SK-N-SH (cell line): Measurements from ENCODE around the gene HYAL3. TPM values are rescaled to one million over a fixed set of nuclear protein-coding genes. Genes with fewer than 3 reads are reported as not detected.
"Not testable (repeated sequence)": the region's sequence is repeated elsewhere in the genome, so short reads cannot be mapped to it uniquely, and the experiment has no call there.

Experiments
- CTCF ChIA-PET: fragments of 300-600, 350-600 bp; formaldehyde crosslinking; extraction: SDS; loops from one replicate; lab custom pipeline; 2021; lab: Yijun Ruan, JAX
- POLR2A ChIA-PET: fragments of 350-600 bp; sonication (Branson Sonifier 250); formaldehyde crosslinking; extraction: SDS; loops from one replicate; lab custom pipeline; 2020; ENCODE audit warnings: antibody characterized with exemption, inconsistent platforms; lab: Yijun Ruan, JAX
- DNase-seq: peaks from one replicate; pipeline ENCODE4 v3.0.0; 2012
- H2AFZ ChIP-seq: fragments of 200-600 bp; sonication (generic); 2 replicates; pipeline ENCODE4 v1.8.1; 2016; ENCODE audit warnings: antibody characterized with exemption, mild to moderate bottlenecking, low read depth
- H3F3A ChIP-seq: fragments of 200-600 bp; sonication (generic); replicated peaks from 2 replicates; pipeline ENCODE3; 2016; ENCODE audit warnings: antibody characterized with exemption, mild to moderate bottlenecking; ENCODE audit not compliant: insufficient read depth
- H3K27ac ChIP-seq, 2 experiments: fragments of 200-500 bp in 1 of 2; fragments of 200-600 bp in 1 of 2; sonication (Bioruptor generic) in 1 of 2; sonication (generic), shearing (Covaris generic) in 1 of 2; 2 replicates each; pipeline versions ENCODE4 v1.5.1 to v1.6.1; 2014 to 2016; ENCODE audit warnings: low read depth in 2 of 2, inconsistent platforms in 1 of 2, low read length in 1 of 2, mild to moderate bottlenecking in 1 of 2, mixed read lengths in 1 of 2
- H3K27me3 ChIP-seq: fragments of 200-600 bp; sonication (generic), shearing (Covaris generic); 2 replicates; pipeline ENCODE4 v1.6.1; 2016; ENCODE audit warnings: mixed run types; ENCODE audit not compliant: insufficient read depth
- H3K36me3 ChIP-seq, 2 experiments: fragments of 200-500 bp in 1 of 2; fragments of 200-600 bp in 1 of 2; sonication (Bioruptor generic) in 1 of 2; sonication (generic) in 1 of 2; replicated peaks in 1 of 2; 2 replicates each; pipeline versions ENCODE3 to v1.5.1; 2014 to 2016; ENCODE audit warnings: low read length in 1 of 2, mild to moderate bottlenecking in 1 of 2; ENCODE audit not compliant: insufficient read depth in 2 of 2, control insufficient read depth in 1 of 2
- H3K4me1 ChIP-seq, 2 experiments: fragments of 200-500 bp in 1 of 2; fragments of 200-600 bp in 1 of 2; sonication (Bioruptor generic) in 1 of 2; sonication (generic), shearing (Covaris generic) in 1 of 2; 2 replicates each; pipeline versions ENCODE4 v1.5.1 to v1.6.1; 2014 to 2016; ENCODE audit warnings: low read depth in 1 of 2, low read length in 1 of 2, mixed run types in 1 of 2; ENCODE audit not compliant: insufficient read depth in 2 of 2, control insufficient read depth in 1 of 2
- H3K4me2 ChIP-seq: fragments of 200-600 bp; sonication (generic), shearing (Covaris generic); 2 replicates; pipeline ENCODE4 v1.6.1; 2017; ENCODE audit warnings: mixed run types
- H3K4me3 ChIP-seq, 2 experiments: fragments of 200-500 bp in 1 of 2; fragments of 200-600 bp in 1 of 2; sonication (Bioruptor generic) in 1 of 2; sonication (generic), shearing (Covaris generic) in 1 of 2; 2 replicates each; pipeline versions ENCODE4 v1.5.1 to v1.8.1; 2014 to 2016; ENCODE audit warnings: low read depth in 2 of 2, inconsistent platforms in 1 of 2, low read length in 1 of 2, mild to moderate bottlenecking in 1 of 2, mixed read lengths in 1 of 2, moderate library complexity in 1 of 2
- H3K79me2 ChIP-seq: fragments of 200-600 bp; sonication (generic); 2 replicates; pipeline ENCODE4 v1.8.1; 2017; ENCODE audit warnings: mild to moderate bottlenecking; ENCODE audit not compliant: insufficient read depth
- H3K9ac ChIP-seq: fragments of 200-600 bp; sonication (generic); 2 replicates; pipeline ENCODE4 v1.6.1; 2017; ENCODE audit warnings: mixed run types
- H3K9me2 ChIP-seq: fragments of 200-600 bp; sonication (generic); 2 replicates; pipeline ENCODE4 v1.6.1; 2017; ENCODE audit warnings: mixed run types
- H3K9me3 ChIP-seq: fragments of 200-600 bp; sonication (generic); 2 replicates; pipeline ENCODE4 v1.6.1; 2017; ENCODE audit warnings: mixed run types, mild to moderate bottlenecking, moderate library complexity
- H4K20me1 ChIP-seq: fragments of 200-600 bp; sonication (generic); 2 replicates; pipeline ENCODE4 v1.6.1; 2017; ENCODE audit warnings: mild to moderate bottlenecking, mixed run types; ENCODE audit not compliant: insufficient read depth
- CHD2 ChIP-seq: fragments of 150-350 bp; IDR thresholded peaks from 2 replicates; pipeline ENCODE4 v1.6.1; 2018; ENCODE audit warnings: low read length; ENCODE audit not compliant: partially characterized antibody
- EZH2phosphoT487 ChIP-seq: fragments of 200-600 bp; sonication (generic); IDR thresholded peaks from 2 replicates; pipeline ENCODE4 v1.6.1; 2017; ENCODE audit warnings: low read depth, mixed run types, mild to moderate bottlenecking, antibody characterized with exemption, moderate library complexity, borderline replicate concordance
- FOSL2 ChIP-seq: IDR thresholded peaks from 2 replicates; pipeline ENCODE4 v1.4.0; 2012; ENCODE audit warnings: low read depth, mild to moderate bottlenecking, moderate library complexity, borderline replicate concordance
- FOXM1 ChIP-seq: IDR thresholded peaks from 2 replicates; pipeline ENCODE4 v1.4.0; 2012; ENCODE audit warnings: low read depth, mild to moderate bottlenecking
- MEF2A ChIP-seq: IDR thresholded peaks from 2 replicates; pipeline ENCODE4 v1.4.0; 2012; ENCODE audit warnings: low read depth, borderline replicate concordance
- MXI1 ChIP-seq: IDR thresholded peaks from 2 replicates; pipeline ENCODE4 v1.6.1; 2012; ENCODE audit warnings: mild to moderate bottlenecking, low read depth, low read length, improper control_type of control experiment
- NRF1 ChIP-seq: IDR thresholded peaks from 2 replicates; pipeline ENCODE4 v1.6.1; 2012; ENCODE audit warnings: low read depth, mild to moderate bottlenecking, low read length
- SIN3A ChIP-seq: IDR thresholded peaks from 2 replicates; pipeline ENCODE4 v1.6.1; 2012; ENCODE audit warnings: low read depth, mild to moderate bottlenecking, low read length, moderate library complexity, borderline replicate concordance
- WGBS: methylation state at CpG from one replicate; pipeline ENCODE4 v1.1.6; 2017; ENCODE audit warnings: low lambda C conversion rate; 5-methylcytosine and 5-hydroxymethylcytosine counted together
- polyA plus RNA-seq, 3 experiments: library from polyadenylated mRNA; depleted of rRNA; stranded (reverse); fragments of >200 nt; gene quantifications; 2 replicates each; pipeline ENCODE4 v1.2.3, GENCODE V29; 2012
- TF ChIP-seq, protein P1 (sequence below): IDR thresholded peaks from 2 replicates; pipeline ENCODE4 v1.4.0; 2012; ENCODE audit warnings: low read depth
- TF ChIP-seq, protein P2 (sequence below): fragments of 200-600 bp; sonication (generic); IDR thresholded peaks from 2 replicates; pipeline ENCODE4 v1.6.1; 2017; ENCODE audit warnings: antibody characterized with exemption, mild to moderate bottlenecking, moderate library complexity
- TF ChIP-seq, protein P3 (sequence below): IDR thresholded peaks from 2 replicates; pipeline ENCODE4 v1.4.0; 2012; ENCODE audit warnings: low read depth, borderline replicate concordance

HYAL3 gene
- polyA plus RNA-seq, 1 of the 3 experiments (the other 2 are of a cell fraction) = 7.8 TPM

DNA sequence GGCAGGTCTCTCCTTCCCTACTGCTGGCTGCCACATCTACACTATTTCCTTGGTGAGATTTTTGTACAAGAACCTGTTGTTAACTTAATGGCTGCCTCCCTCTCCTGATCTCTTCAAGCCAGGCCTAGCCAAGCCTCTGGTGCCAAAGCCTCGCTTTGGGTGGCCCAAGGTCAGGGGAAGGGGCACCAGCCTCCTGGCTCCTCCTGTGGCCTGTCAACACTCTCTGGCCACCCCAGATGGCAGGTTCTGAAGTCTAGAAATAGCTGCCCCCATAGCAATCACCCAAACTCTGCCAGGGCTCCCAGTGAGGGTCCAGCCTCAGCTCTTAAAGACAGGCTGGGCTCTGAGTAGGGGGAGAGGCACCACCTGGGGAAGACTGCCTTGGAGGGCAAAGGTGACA, 11.9 kb downstream of the HYAL3 start (continued):
- TF ChIP-seq CHD2 (no peak), EZH2phosphoT487 (no peak), FOXM1 (no peak), NRF1 (no peak), FOSL2 (no peak)
- TF ChIP-seq, protein P1, sequence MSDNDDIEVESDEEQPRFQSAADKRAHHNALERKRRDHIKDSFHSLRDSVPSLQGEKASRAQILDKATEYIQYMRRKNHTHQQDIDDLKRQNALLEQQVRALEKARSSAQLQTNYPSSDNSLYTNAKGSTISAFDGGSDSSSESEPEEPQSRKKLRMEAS = no peak

DNA sequence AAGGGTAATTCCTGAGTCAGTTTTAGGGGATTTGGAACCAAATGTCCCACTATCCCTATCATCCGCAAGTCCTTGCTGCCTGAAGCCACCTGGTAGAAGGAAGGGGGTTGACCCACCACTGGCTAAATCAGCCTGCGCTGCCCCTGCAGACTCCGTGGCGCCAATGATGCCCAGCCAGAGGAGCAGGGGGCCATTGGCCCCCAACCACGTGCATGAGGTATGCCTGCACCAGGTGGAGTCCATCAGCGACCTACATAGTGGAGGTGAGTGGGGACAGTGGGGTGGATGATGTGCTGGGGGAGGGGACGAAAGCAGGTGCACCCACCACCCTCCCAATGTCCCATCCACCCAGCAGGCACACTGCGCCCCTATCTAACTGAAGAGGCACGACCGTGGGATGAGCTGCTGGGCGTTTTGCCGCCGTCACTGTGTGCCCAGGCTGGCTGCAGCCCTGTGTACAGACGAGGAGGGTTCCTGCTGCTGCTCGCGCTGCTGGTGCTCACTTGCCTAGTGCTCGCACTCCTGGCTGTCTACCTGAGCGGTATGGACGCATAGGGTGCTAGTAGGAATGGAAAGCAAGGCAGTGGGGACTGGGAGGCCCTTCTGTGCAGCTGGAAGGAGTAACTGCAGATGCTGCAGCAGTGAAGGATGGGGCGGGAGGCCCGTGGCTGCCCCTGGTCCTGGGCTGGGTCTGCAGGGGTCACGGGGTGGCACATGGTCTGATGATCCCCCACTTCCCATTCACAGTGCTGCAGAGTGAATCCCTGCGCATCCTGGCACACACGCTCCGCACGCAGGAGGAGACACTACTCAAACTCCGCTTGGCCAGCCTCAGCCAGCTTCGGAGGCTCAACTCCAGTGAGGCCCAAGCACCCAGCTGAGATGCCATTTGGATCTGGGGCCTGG, 12.6 kb downstream of the HYAL3 start:
- CTCF ChIA-PET = interaction anchor here (1.3 to 2.6 kb wide), 3 partner anchors 12 to 40 kb away, joined by 3 to 11 read pairs (median 4); no protein-coding TSS in a partner anchor
- Histone ChIP-seq H3K4me1 (peaks cover 0 to 6% of the 10 kb centered on the region in 2 experiments; a peak in 1 of 4 replicates), H3K9me3 (no peaks in the 10 kb centered on the region), H3K27ac (no peak overlapping the region), H3K36me3 (peaks cover 3 to 29% of the 10 kb centered on the region in 2 experiments), H3F3A (peaks cover 3% of the 10 kb centered on the region), H3K9ac (no peak overlapping the region), H3K79me2 (peaks cover 14% of the 10 kb centered on the region), H4K20me1 (no peaks in the 10 kb centered on the region), H3K4me3 (no peak overlapping the region), H3K27me3 (no peaks in the 10 kb centered on the region), H3K4me2 (no peak overlapping the region), H2AFZ (no peak overlapping the region), H3K9me2 (no peaks in the 10 kb centered on the region)
- TF ChIP-seq, protein P2, sequence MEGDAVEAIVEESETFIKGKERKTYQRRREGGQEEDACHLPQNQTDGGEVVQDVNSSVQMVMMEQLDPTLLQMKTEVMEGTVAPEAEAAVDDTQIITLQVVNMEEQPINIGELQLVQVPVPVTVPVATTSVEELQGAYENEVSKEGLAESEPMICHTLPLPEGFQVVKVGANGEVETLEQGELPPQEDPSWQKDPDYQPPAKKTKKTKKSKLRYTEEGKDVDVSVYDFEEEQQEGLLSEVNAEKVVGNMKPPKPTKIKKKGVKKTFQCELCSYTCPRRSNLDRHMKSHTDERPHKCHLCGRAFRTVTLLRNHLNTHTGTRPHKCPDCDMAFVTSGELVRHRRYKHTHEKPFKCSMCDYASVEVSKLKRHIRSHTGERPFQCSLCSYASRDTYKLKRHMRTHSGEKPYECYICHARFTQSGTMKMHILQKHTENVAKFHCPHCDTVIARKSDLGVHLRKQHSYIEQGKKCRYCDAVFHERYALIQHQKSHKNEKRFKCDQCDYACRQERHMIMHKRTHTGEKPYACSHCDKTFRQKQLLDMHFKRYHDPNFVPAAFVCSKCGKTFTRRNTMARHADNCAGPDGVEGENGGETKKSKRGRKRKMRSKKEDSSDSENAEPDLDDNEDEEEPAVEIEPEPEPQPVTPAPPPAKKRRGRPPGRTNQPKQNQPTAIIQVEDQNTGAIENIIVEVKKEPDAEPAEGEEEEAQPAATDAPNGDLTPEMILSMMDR = no peak
- TF ChIP-seq MEF2A (no peak), CHD2 (no peak), MXI1 (no peak), FOXM1 (no peak), SIN3A (no peak), EZH2phosphoT487 (no peak)
- TF ChIP-seq, protein P3, sequence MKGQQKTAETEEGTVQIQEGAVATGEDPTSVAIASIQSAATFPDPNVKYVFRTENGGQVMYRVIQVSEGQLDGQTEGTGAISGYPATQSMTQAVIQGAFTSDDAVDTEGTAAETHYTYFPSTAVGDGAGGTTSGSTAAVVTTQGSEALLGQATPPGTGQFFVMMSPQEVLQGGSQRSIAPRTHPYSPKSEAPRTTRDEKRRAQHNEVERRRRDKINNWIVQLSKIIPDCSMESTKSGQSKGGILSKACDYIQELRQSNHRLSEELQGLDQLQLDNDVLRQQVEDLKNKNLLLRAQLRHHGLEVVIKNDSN = no peak
- no peak for DNase-seq
- 94% methylated on average over 18 of the region's 28 CpGs for WGBS
- POLR2A ChIA-PET = no interaction called here

DNA sequence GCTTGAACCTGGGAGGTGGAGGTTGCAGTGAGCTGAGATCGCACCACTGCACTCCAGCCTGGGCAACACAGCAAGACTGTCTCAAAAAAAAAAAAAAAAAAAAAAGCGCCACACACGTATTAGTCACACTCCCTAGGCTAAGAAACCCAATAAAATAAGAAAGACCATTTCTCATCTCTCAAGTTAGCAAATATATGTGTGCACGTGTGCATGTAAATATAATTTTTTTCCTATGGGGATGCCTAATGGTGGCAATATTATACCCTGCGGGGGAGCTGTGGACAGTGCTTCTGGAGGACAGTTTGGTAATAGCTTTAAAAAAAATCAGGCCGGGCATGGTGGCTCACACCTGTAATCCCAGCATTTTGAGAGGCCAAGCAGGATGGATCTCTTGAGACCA, 15.1 kb downstream of the HYAL3 start:
- H3K4me2 ChIP-seq, H3K4me3 ChIP-seq, H3K9ac ChIP-seq, H2AFZ ChIP-seq, DNase-seq, H3K27me3 ChIP-seq, H3K79me2 ChIP-seq, H3K9me3 ChIP-seq, H4K20me1 ChIP-seq, H3K4me1 ChIP-seq, POLR2A ChIA-PET, H3K9me2 ChIP-seq, H3K27ac ChIP-seq, H3F3A ChIP-seq: not testable (repeated sequence)
- CTCF ChIA-PET = interaction anchor here (1.0 to 2.1 kb wide), 5 partner anchors 9 to 259 kb away, joined by 3 to 11 read pairs (median 3); no protein-coding TSS in a partner anchor
- WGBS = 88% methylated on average over 6 of the region's 6 CpGs
- peaks cover 0 to 18% of the 10 kb centered on the region in 2 experiments for H3K36me3 ChIP-seq
